GM18907 (cell line): ENCODE measurements around the gene PIGA.

Source experiments
- ATAC-seq: cut with Tn5 transposase; IDR thresholded peaks from one replicate; pipeline ENCODE4 v1.9.1; 2021; ENCODE audit warnings: mild to moderate bottlenecking, moderate library complexity; ENCODE audit not compliant: unreplicated experiment

Gene PIGA

DNA sequence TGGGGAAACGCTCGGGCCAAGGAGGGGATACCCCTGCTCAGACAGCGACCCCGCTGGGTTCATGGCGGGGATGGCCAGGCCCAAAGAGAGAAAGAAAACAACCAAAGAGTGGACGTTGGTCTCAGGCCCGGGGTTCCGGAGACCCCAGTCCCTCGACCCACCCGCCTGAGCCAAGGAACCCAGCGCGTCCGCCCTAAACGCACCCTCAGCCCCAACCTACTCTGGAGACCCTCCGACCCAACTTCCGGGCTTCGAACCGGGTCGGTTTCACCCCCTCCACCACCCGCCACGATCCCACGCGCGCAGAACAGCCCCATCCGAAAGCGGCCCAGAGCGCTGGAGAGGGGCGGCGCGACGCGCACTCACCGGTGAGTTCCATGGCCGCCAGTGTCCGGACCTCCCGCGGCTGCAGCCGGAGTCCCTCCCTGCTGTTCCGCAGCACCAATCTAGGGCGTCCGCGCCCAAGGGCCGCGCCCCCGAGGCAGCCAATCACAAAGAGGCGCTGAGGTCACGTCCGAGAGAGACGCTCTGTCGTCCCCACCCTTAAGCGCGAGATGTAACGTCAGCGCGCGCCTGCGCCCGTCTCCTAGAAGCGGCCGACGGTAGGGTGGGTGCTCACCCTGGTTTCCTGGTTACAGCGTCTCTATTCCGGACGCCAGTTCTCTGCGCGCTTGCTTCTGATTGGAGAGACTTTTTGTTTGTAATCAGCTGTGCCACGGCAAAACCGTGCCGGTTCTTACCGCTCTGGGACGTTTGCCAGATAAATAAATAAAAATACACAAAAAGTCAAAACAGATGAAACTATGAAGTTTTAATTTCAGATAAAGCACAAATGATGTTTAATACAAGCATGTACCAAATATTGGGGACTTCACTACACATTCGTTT, at the start of gene PIGA:
PIGA (minus strand) TSS at position 389 of the 888 bp plus-strand sequence. CDS start 3,593 bp downstream, outside the sequence.
- peak; percentile 98 for ATAC-seq

DNA sequence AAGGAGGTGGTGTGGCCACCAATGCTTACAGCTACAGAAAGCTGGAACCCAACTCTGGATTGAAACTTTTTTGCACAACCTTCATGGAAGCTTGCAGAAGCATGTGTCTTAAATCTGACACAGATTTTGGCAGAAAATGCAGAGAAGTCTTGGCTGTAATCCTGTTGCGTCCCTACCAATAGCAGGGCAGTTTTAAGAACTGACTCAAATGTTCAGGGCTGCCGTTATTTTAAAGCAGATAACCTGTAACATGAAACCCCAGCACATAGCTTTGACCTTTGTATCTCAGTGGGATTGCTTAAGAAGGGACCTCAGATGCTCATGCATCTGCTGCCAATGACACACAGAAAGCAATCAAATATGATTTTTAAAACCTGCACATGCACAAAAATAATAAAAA, 49.0 kb upstream of the PIGA start, which contains the start of gene VEGFD:
VEGFD (minus strand) TSS at position 110 of the 400 bp plus-strand sequence. CDS start 467 bp downstream, outside the sequence.
- no peak for ATAC-seq

- no peak for ATAC-seq
These were observed 47.5 kb upstream of the PIGA start for GRCh38 chrX:15382813-15383212.

GRCh38 chrX:15376956-15377355, 41.6 kb upstream of the PIGA start:
- ATAC-seq = no peak

DNA sequence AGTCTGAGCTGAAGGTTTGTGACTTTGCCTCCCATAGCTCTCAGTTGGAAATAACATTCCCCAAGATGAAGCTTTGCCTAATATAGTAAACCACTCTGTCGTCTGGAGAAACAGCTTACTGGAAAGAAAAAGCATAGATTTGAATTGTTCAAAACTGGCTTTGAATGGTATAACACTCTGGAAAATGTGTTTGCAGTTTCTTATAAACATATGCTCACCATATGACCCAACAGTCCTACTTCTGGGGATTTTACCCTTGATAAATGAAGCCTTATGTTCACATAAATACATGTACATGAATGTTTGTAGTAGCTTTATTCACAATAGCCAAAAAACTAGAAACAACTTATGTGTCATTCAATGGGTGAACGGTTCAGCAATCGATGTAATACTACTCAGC, 38.7 kb upstream of the PIGA start:
- ATAC-seq = no peak

DNA sequence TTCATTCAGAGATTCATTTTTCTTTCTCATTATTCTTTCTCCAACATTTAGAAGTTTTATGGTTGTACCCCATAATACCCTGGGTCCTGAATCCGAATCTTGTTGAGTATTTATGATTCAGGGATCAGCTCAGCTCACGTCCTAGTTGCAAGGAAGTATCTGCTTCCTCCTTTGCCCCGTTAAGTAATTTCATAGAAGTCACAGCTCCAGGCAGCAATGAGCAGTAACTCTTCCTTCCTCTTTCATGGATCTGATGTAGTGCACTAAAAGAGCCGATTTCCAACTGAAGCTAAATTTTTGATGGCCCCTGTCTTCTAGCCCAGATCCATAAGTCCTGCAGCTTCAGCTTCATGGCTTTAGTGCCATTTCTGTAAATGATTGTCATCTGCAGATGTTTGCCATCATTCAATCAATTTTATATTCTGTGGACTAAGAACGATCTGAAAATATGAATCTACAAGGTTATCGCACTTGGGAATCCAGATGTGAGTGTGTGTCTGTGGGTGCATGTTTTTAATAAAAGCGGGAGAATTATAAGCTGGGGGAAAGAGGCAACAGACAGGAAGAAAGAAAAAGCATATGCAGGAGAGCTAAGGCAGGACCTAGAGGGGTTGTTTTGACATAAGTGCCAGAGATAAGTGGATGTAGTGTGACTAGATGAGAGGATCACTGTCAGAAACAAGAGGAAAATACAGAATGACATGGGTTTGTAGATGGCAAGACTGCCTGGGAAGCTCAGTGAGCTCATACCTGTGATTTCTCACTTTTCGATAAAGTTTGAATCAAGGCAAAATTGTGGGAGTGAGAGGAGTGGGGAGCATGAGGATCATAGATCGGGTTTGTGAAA, 31.4 kb upstream of the PIGA start:
- no peak for ATAC-seq

GRCh38 chrX:15359701-15360100, 24.4 kb upstream of the PIGA start:
- no peak for ATAC-seq

DNA sequence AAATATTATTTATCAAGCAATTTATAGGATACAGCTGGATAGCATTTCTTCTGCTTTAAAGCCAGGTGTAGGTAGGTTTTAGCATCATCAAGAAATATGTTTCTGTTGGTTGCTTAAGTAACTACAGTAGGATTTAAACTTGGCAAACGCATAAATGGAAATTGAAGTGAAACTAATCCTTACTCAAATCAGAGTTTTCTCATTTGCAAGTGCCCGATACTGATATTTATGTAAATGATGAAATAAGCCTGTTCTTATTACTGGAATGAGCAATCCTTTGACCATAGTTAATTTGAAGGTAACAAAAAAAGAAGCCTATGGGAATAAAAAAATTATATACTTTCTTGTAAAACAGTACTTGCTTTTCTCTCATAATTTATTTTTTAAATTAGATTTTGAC, 23.2 kb upstream of the PIGA start:
- no peak for ATAC-seq

DNA sequence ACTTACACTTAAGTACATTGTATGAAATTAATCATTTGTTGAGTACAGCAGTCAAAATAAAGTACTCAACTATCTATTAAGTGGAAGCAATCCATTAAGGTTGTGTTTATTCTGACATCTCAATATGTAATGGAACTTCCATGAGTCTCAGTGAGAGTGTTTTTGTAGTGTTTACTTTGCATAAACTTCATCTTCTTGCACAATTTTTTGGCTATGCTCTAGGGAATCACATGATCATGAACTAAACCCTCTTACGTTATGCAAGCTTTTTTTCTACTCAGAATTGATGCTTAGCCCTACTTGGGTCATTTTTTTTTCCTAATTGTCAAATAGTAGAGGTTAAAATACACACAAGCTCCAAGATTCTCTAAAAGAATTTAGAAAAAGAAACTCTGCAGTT, 21.1 kb upstream of the PIGA start:
- no peak for ATAC-seq

DNA sequence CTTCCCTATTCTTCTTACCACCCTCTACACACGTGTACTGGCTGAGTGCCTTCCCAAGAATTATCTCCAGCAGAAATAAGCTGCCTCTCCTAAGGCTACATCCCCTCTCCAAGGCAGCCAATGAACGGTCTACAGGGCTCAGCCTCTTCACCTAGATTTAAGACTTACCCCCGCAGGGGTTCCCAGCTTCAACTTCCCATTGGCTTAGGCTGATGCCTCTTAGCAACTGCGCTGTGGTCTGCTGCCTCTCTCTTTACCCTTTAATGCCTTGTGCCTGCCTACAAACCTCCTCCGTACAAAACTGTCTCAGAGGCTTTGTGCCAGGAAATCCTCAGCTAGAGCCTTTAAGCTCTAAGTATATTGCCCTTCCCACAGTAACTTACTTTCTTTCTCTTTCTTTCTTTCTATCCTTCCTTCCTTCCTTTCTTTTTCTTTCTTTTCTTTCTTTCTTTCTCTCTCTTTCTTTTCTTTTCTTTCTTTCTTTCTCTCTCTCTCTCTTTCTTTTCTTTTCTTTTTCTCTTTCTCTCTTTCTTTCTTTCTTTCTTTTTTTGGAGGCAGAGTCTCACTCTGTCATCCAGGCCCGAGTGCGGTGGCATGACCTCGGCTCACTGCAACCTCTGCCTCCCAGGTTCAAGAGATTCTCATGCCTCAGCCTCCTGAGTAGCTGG, 15.1 kb upstream of the PIGA start:
- no peak for ATAC-seq

GRCh38 chrX:15349046-15349445, 13.7 kb upstream of the PIGA start:
- ATAC-seq = peak; percentile 55

DNA sequence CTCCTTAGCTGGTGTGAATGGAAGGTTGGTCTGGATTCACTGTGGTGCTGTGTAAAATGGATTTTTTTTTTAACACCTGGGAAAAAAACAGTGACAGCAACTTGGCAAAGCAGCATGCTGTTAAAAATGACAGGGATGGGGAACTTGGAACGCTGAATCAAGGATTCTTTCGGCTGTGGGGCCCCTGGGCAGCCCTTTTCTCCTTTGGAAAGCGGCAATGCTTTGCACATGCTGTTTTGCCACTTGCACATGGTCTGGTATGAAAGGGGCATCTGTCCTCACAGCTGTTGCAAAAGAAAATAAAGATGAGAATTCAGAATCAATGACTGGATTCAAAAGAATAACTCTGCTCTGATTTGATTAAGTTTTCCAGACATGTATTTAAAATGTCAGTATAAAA, 10.7 kb upstream of the PIGA start:
- ATAC-seq = no peak

GRCh38 chrX:15344106-15344505, 8.8 kb upstream of the PIGA start:
- no peak for ATAC-seq

DNA sequence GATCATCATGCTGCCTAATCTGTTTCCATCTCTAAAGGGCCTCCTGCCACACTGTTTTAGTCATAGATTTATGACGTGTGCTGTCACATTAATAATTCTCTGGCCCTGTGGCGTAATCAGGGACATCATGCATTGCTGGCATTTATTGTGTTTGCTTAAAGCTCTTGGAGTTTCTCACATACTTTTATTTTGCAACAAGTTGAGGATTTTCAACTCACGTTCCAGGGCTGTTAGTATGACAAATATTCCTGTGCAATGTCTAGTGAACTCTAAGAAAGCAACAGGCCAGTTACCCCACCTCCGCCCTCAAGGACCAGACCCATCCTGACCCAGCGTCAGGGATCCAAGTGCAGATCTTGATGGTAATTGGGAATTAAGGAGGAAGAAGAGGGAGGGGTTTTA, 7.8 kb upstream of the PIGA start:
- no peak for ATAC-seq

DNA sequence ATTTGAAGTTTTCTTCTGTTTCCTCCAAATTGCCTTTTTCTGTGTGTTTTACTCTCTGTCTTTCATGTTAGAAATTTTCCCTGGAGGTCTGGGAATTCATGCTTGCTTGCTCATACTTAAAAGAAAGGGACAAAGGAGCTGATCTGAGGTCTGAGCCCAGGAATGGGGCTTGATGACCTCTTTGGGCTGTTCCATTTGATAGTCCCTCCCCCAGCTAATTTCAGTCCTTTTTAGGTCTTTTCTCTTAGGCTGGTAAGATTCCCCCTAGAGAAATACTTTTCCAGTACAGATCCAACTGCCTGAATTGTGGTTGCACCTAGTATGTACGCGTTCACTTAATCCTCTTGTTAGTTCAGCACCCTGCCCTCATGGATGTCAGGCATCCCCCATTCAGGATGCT, 5.5 kb upstream of the PIGA start:
- ATAC-seq = no peak

- no peak for ATAC-seq
These were observed 695 bp upstream of the PIGA start for GRCh38 chrX:15336023-15336413.

GRCh38 chrX:15334561-15334960, 762 bp downstream of the PIGA start:
- ATAC-seq = no peak

DNA sequence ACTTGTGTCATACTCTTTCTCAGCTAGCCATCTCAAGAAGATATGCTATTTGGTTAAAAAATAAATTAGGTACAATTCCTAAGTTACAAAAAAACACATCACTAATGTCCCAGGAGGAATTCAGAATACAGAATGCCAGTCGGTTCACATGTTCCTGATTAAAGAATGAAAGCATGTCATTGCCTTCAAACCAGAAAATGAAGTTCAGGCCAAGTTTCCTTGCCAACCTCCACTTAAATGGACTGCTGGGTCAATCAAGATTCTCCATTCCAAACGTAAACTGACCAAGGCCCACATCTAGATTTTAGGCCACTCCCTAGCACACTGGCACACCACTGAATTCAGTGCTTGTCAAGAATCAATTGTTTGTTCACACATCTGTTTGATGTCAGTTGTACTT, 6.5 kb downstream of the PIGA start:
- no peak for ATAC-seq

GRCh38 chrX:15328131-15328530, 7.2 kb downstream of the PIGA start:
- no peak for ATAC-seq

GRCh38 chrX:15322472-15322871, 12.9 kb downstream of the PIGA start:
- ATAC-seq = no peak

GRCh38 chrX:15322072-15322471, 13.3 kb downstream of the PIGA start:
- no peak for ATAC-seq
